ENCODE results near the gene ARHGAP12.

ARHGAP12 gene, protein sequence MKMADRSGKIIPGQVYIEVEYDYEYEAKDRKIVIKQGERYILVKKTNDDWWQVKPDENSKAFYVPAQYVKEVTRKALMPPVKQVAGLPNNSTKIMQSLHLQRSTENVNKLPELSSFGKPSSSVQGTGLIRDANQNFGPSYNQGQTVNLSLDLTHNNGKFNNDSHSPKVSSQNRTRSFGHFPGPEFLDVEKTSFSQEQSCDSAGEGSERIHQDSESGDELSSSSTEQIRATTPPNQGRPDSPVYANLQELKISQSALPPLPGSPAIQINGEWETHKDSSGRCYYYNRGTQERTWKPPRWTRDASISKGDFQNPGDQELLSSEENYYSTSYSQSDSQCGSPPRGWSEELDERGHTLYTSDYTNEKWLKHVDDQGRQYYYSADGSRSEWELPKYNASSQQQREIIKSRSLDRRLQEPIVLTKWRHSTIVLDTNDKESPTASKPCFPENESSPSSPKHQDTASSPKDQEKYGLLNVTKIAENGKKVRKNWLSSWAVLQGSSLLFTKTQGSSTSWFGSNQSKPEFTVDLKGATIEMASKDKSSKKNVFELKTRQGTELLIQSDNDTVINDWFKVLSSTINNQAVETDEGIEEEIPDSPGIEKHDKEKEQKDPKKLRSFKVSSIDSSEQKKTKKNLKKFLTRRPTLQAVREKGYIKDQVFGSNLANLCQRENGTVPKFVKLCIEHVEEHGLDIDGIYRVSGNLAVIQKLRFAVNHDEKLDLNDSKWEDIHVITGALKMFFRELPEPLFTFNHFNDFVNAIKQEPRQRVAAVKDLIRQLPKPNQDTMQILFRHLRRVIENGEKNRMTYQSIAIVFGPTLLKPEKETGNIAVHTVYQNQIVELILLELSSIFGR

DNA sequence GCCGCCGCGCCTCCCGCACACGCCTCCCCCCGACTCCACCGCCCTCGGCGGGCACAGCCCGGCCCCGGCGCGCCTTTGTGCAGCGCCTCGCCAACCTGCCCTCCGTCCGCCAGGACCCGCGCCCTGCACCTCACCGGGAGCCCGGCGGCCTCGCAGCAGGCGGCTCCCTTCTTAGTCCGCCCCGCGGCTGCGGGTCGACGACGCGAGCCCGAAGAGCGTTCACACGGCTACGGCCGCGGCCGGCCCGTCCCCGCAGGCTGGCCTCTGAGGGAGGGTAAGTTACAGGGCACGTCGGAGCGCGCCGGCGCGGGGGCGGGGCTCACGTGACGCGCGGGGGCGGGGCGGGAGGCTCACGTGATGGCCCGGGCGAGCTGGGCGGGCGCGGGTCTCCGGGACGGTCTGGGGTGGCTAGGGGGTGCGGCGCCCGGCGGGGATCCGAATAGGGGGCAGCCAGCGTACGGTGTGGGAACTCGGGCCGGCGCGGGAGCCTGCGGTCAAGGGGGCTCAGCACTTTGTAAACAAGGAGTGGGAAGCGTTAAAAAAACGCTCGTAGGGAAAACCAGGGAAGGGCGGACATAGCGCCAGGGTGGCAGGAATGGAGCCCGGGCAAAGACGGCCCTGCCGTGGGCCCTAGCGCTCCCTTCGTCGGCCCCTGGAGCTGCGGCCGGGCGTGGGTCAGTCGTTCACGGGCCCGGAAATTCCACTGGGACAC, at the start of gene ARHGAP12:
Gene ARHGAP12, minus strand, starts transcription at position 283 of the 712 bp plus-strand sequence. CDS start 19,976 bp downstream, outside the sequence.
- peak; percentile 86 for DNase-seq (ENCODE audit: low spot score)
- in situ Hi-C loops (cut with MboI; ENCODE audit: low sequenced_read_pairs, unreplicated experiment) = no loop called here
- TF ChIP-seq CTCF (IDR thresholded peaks at IDR 0.05; ENCODE audit: borderline replicate concordance, control extremely low read depth, extremely low read depth, insufficient read depth, missing control alignments) = no peak

DNA sequence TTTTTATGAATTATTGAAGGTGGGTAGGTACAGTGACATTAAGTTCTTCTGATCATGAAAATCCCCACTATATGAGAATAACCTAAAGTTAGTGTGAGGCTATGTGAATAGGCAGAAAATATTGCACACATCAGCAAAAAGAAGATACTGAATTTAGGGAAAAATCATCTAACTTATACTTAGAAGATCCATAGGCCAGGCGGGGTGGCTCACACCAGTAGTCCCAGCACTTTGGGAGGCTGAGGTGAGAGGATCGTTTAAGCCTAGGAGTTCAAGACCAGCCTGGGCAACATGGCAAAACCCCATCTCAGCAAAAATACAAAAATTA, 49.5 kb upstream of the ARHGAP12 start:
- DNase-seq (ENCODE audit: low spot score) = no peak
- in situ Hi-C loops (cut with MboI; ENCODE audit: low sequenced_read_pairs, unreplicated experiment) = no loop called here
- no peak for TF ChIP-seq CTCF (IDR thresholded peaks at IDR 0.05; ENCODE audit: borderline replicate concordance, control extremely low read depth, extremely low read depth, insufficient read depth, missing control alignments)

GRCh38 chr10:31977440-31978155, 49.0 kb upstream of the ARHGAP12 start:
- no peak for TF ChIP-seq CTCF (IDR thresholded peaks at IDR 0.05; ENCODE audit: borderline replicate concordance, control extremely low read depth, extremely low read depth, insufficient read depth, missing control alignments)
- in situ Hi-C loops (cut with MboI; ENCODE audit: low sequenced_read_pairs, unreplicated experiment) = no loop called here
- no peak for DNase-seq (ENCODE audit: low spot score)

DNA sequence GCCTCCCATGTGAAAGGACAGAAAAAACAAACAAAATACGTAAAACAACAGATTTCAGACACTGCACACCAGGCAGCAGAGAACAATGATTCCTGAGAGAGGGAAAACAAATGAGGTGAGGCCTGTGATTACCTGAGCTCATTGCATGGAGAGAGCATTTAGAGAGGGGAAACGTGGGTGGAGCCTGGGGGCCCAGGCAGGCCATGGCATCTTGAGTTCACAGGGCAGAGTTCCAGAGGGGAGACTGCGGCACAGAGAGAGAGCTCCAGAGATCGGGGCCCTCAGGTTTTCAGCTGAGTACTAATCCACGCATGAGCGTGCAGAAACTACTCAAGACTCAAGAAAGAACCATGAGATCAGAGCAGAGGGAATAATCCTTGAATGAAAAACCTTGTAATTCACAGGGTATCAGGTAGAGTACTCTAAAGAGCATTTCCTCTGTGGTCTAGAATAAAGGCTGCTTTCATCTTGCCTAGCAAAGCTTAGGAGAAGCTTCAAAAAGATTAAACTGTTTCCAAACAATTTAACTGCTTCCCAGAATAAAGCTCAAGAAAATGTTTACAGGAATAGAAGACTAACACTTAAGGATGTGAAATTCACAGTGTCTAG, 46.6 kb upstream of the ARHGAP12 start:
- no peak for DNase-seq (ENCODE audit: low spot score)
- in situ Hi-C loops (cut with MboI; ENCODE audit: low sequenced_read_pairs, unreplicated experiment) = no loop called here
- no peak for TF ChIP-seq CTCF (IDR thresholded peaks at IDR 0.05; ENCODE audit: borderline replicate concordance, control extremely low read depth, extremely low read depth, insufficient read depth, missing control alignments)

- no peak for DNase-seq (ENCODE audit: low spot score)
- in situ Hi-C loops (cut with MboI; ENCODE audit: low sequenced_read_pairs, unreplicated experiment) = no loop called here
Observed at GRCh38 chr10:31974434-31975124, 45.9 kb upstream of the ARHGAP12 start.

More at GRCh38 chr10:31974434-31975124, 45.9 kb upstream of the ARHGAP12 start:
- TF ChIP-seq CTCF (IDR thresholded peaks at IDR 0.05; ENCODE audit: borderline replicate concordance, control extremely low read depth, extremely low read depth, insufficient read depth, missing control alignments) = no peak

Data from GM13976 (cell line).